BJ (cell line): ENCODE measurements around the gene NBPF3. TPM values are rescaled to one million over a fixed set of nuclear protein-coding genes. Genes with fewer than 3 reads are reported as not detected.

Source experiments
- CTCF ChIA-PET: fragments of 350-600 bp; formaldehyde crosslinking; extraction: SDS; loops from one replicate; lab custom pipeline; 2021; ENCODE audit warnings: antibody characterized with exemption, inconsistent platforms; lab: Yijun Ruan, JAX
- POLR2A ChIA-PET: fragments of 300-600 bp; sonication (Branson Sonifier 250); formaldehyde crosslinking; extraction: SDS; loops from one replicate; lab custom pipeline; 2021; ENCODE audit warnings: antibody characterized with exemption; lab: Charles Lee
- DNase-seq: peaks from one replicate; pipeline ENCODE4 v3.0.0-alpha.2; 2011; ENCODE audit warnings: low read depth
- H3K27me3 ChIP-seq: 2 replicates; pipeline ENCODE4 v1.6.0; 2011; ENCODE audit warnings: low read length; ENCODE audit not compliant: control insufficient read depth, insufficient read depth
- H3K36me3 ChIP-seq: 2 replicates; pipeline ENCODE4 v1.5.1; 2011; ENCODE audit warnings: low read length; ENCODE audit not compliant: control insufficient read depth, insufficient read depth
- H3K4me3 ChIP-seq: 2 replicates; pipeline ENCODE4 v1.5.1; 2011; ENCODE audit warnings: low read depth, mild to moderate bottlenecking, control low read depth, low read length
- polyA plus RNA-seq: library from polyadenylated mRNA; depleted of rRNA; stranded (reverse); fragments of >200 nt; gene quantifications from 2 replicates; pipeline ENCODE4 v1.2.3, GENCODE V29; 2011
- TF ChIP-seq, protein P1 (sequence below): IDR thresholded peaks from 2 replicates; pipeline ENCODE4 v1.5.1; 2011; ENCODE audit warnings: low read depth, mild to moderate bottlenecking, control low read depth, inconsistent platforms, low read length, moderate library complexity; ENCODE audit not compliant: insufficient read depth

Gene NBPF3
- polyA plus RNA-seq, 1 experiment = 17.8 TPM

DNA sequence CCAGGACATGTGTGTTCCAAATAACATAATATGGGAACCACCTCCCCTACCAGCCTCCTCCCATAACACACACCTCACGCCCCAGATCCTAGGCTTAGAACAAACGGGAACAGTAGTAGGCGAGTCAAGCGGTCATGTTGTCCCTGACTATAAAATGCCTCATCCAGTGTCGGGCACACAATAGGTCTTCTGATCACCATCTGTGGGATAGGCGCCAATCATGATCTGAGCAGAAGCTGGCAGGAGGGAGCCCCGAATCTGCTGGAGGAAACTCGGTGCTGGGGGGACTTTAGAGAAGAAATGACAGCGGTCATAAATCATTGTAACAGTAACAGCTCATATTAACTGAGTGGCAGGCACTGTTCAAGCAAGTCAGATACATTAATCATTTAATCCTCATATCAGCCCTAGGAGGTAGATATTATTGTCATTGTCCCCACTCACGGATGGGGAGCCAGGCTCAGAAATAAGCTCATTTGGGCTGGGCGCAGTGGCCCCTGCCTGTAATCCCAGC, 82.6 kb downstream of the NBPF3 start:
- ChIA-PET POLR2A (no interaction called here), CTCF (interaction anchor here (1.9 to 6.4 kb wide), 2 partner anchors 11 to 14 kb away, joined by 6 to 34 read pairs; partner anchors contain the start of gene ALPL)
- TF ChIP-seq, protein P1, sequence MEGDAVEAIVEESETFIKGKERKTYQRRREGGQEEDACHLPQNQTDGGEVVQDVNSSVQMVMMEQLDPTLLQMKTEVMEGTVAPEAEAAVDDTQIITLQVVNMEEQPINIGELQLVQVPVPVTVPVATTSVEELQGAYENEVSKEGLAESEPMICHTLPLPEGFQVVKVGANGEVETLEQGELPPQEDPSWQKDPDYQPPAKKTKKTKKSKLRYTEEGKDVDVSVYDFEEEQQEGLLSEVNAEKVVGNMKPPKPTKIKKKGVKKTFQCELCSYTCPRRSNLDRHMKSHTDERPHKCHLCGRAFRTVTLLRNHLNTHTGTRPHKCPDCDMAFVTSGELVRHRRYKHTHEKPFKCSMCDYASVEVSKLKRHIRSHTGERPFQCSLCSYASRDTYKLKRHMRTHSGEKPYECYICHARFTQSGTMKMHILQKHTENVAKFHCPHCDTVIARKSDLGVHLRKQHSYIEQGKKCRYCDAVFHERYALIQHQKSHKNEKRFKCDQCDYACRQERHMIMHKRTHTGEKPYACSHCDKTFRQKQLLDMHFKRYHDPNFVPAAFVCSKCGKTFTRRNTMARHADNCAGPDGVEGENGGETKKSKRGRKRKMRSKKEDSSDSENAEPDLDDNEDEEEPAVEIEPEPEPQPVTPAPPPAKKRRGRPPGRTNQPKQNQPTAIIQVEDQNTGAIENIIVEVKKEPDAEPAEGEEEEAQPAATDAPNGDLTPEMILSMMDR = no peak

DNA sequence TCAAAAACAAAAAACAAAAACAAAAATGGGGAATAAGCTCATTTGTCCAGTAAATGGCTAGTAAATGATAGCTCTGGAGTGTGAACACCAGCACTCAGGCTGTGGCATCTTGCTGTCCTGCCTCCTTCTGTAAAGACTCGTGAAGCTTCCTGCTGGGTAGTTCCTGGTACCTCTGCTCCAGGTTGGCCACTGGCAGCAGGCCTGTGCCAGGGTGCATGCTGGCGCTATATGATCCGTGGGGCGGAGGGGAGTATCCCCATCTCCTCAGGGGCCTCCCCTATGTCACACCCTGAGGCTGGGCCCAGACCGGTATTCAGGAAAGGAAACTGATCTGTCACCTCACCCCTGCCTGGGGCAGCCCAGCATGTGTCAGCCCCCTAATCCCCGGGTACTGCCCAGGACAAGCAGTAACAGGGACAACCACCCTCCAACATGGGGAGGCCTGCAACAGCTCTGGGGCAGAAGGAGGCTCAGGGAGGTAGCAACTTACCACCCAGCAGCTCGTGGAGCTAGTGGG, 83.4 kb downstream of the NBPF3 start:
- Histone ChIP-seq H3K36me3 (no peaks in the 10 kb centered on the region), H3K4me3 (no peak overlapping the region), H3K27me3 (no peaks in the 10 kb centered on the region; the same call in 1 of the 2 replicates)
- TF ChIP-seq, protein P1 = no peak
- no peak for DNase-seq
- ChIA-PET POLR2A (interaction anchor here (0.7 kb wide), 1 partner anchor 10 kb away, joined by 8 read pairs; no protein-coding TSS in a partner anchor), CTCF (interaction anchor here (0.6 to 6.4 kb wide), 3 partner anchors 11 to 153 kb away, joined by 3 to 34 read pairs (median 3); partner anchors contain the start of gene ALPL)

More for the DNA sequence above, 82.6 kb downstream of the NBPF3 start:
- no peaks in the 10 kb centered on the region for H3K36me3 ChIP-seq
- no peak overlapping the region for H3K4me3 ChIP-seq
- no peak for DNase-seq
- no peaks in the 10 kb centered on the region; the same call in none of the 2 replicates for H3K27me3 ChIP-seq

DNA sequence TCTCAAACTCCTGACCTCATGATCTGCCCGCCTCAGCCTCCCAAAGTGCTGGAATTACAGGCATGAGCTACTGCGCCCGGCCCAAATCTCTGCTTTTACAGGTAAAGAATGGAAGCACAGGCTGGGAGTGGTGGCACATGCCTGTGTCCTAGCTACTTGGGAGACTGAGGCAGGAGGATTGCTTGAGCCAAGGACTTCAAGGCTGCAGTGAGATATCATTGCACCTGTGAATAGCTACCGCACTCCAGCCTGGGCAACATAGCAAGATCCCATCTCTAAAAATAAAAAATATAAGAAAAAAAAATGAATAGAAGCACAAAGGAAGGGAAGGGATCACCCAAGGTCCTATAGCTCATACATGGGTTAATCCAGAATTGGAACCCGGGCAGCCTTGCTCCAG, 84.3 kb downstream of the NBPF3 start:
- Histone ChIP-seq H3K36me3 (no peaks in the 10 kb centered on the region), H3K4me3 (no peak overlapping the region), H3K27me3 (no peaks in the 10 kb centered on the region; the same call in 1 of the 2 replicates)
- ChIA-PET CTCF (interaction anchor here (0.6 to 6.4 kb wide), 4 partner anchors 12 to 154 kb away, joined by 3 to 34 read pairs (median 3); partner anchors contain the start of gene ALPL), POLR2A (no interaction called here)
- TF ChIP-seq, protein P1 = no peak
- no peak for DNase-seq

DNA sequence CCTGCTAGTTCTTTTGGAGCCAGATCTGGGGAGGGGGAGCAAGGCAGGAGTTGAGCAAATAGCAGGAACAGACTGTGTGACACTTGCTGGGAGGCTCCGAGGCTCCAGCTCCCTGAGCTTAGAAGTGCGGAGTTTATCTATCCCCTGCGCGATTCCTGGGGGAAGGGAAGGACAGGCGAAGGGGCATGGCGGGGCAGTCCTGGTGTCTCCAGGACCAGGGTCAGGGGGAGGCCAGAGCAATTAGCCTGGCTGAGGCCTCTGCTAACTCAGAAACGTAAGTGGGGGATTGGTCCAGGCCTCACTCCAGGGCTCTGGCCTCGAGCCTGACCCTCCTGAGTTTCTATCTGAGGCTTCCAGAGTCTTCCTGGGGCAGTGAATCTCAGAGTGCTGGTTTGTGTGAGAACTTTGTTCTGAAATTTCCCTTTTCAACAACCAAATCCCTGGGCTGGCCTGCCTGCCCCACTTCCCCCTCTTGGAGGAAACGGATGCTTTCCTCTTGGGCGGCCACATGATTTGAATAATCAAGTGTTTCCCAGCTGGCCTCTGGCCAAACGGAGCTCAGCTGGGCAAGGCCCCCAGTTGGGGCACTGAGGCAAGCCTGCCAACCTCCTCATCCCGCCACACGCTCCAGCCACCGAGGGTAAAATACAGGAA, 84.9 kb downstream of the NBPF3 start:
- CTCF ChIA-PET = interaction anchor here (0.7 to 6.4 kb wide), 2 partner anchors 13 to 69 kb away, joined by 3 to 34 read pairs; partner anchors contain the start of gene ALPL
- TF ChIP-seq, protein P1 = no peak
- no peaks in the 10 kb centered on the region; the same call in 1 of the 2 replicates for H3K27me3 ChIP-seq
- H3K4me3 ChIP-seq = no peak overlapping the region
- no peak for DNase-seq
- no peaks in the 10 kb centered on the region for H3K36me3 ChIP-seq
- POLR2A ChIA-PET = no interaction called here

DNA sequence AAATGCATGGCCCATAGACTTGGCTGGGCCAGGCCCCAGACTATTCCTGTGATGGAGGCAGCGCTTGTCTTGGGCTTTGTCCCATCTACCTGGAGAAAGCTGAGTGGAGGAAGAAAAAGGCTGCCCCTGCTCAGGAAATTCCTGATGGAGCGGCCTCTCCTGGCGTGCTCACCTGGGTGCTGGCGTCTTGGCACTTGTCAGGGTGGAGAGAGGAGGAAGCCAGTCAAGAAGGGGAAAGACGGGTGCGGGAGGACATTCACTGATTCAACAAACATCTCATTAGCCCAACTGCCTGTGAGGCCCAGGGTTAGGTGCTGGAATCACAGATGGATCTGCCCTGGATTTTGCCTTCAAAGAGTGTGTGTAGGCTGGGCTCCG, 85.4 kb downstream of the NBPF3 start:
- no peak overlapping the region for H3K4me3 ChIP-seq
- no peak for DNase-seq
- no peaks in the 10 kb centered on the region for H3K36me3 ChIP-seq
- CTCF ChIA-PET = interaction anchor here (1.0 to 6.4 kb wide), 3 partner anchors 9 to 13 kb away, joined by 4 to 34 read pairs (median 5); partner anchors contain the start of gene ALPL
- POLR2A ChIA-PET = no interaction called here
- no peaks in the 10 kb centered on the region; the same call in 1 of the 2 replicates for H3K27me3 ChIP-seq
- TF ChIP-seq, protein P1 = no peak
